NCI-H1105 (cell line): ENCODE data around the gene PKP4.
"Not testable (repeated sequence)": the region's sequence is repeated elsewhere in the genome, so short reads cannot be mapped to it uniquely, and the experiment has no call there.

ENCODE experiments used
- DNase-seq: peaks from one replicate; lab custom pipeline; 2025; lab: John Stamatoyannopoulos, UW

PKP4 gene

GRCh38 chr2:158456309-158457066 lies at the start of gene PKP4, which contains the start of gene CCDC148:
PKP4 (plus strand) TSS chr2:158456952; CDS start chr2:158533185, 76,233 bp downstream.
CCDC148 (minus strand) TSS chr2:158456753; CDS start chr2:158456439, 314 bp downstream.
- DNase-seq: peak; percentile 90

GRCh38 chr2:158407031-158407430 lies 49.7 kb upstream of the PKP4 start:
- DNase-seq: no peak

- DNase-seq: no peak
Observed at GRCh38 chr2:158410132-158410531, 46.6 kb upstream of the PKP4 start.

- DNase-seq: no peak
Observed at GRCh38 chr2:158411748-158412147, 45.0 kb upstream of the PKP4 start.

- DNase-seq: no peak
Observed at GRCh38 chr2:158412206-158412605, 44.5 kb upstream of the PKP4 start.

GRCh38 chr2:158413581-158413980 lies 43.2 kb upstream of the PKP4 start:
- no peak for DNase-seq

- no peak for DNase-seq
Observed at GRCh38 chr2:158414538-158414937, 42.2 kb upstream of the PKP4 start.

- no peak for DNase-seq
Observed at GRCh38 chr2:158432117-158432516, 24.6 kb upstream of the PKP4 start.

- DNase-seq: not testable (repeated sequence)
Observed at GRCh38 chr2:158433716-158434115, 23.0 kb upstream of the PKP4 start.

GRCh38 chr2:158439062-158439461 lies 17.7 kb upstream of the PKP4 start:
- DNase-seq: not testable (repeated sequence)

- DNase-seq: no peak
Observed at GRCh38 chr2:158443606-158444005, 13.1 kb upstream of the PKP4 start.

- DNase-seq: peak; percentile 52
Observed at GRCh38 chr2:158457092-158457825, 507 bp downstream of the PKP4 start.

- peak; percentile 39 for DNase-seq
Observed at GRCh38 chr2:158457826-158458616, 1.3 kb downstream of the PKP4 start.

GRCh38 chr2:158458617-158458920 lies 1.8 kb downstream of the PKP4 start:
- no peak for DNase-seq

- DNase-seq: no peak
Observed at GRCh38 chr2:158459161-158460003, 2.6 kb downstream of the PKP4 start.

GRCh38 chr2:158460632-158461297 lies 4.0 kb downstream of the PKP4 start:
- DNase-seq: no peak

- DNase-seq: no peak
Observed at GRCh38 chr2:158463496-158464095, 6.8 kb downstream of the PKP4 start.

- no peak for DNase-seq
Observed at GRCh38 chr2:158464426-158465281, 7.9 kb downstream of the PKP4 start.

GRCh38 chr2:158467248-158467647 lies 10.5 kb downstream of the PKP4 start:
- DNase-seq: no peak

- not testable (repeated sequence) for DNase-seq
Observed at GRCh38 chr2:158472829-158473228, 16.1 kb downstream of the PKP4 start.
